Endothelial cell (in vitro differentiated cells): ENCODE measurements around the gene GET3. TPM values are rescaled to one million over a fixed set of nuclear protein-coding genes. Genes with fewer than 3 reads are reported as not detected.

Experiments used
- DNase-seq: peaks from one replicate; pipeline ENCODE4 v3.0.0; 2021; ENCODE audit warnings: low spot score
- H3K27ac Mint-ChIP-seq: one replicate; pipeline ENCODE4 v1.8.0; 2021; ENCODE audit warnings: mixed read lengths, inconsistent platforms; ENCODE audit not compliant: unreplicated experiment
- H3K27me3 Mint-ChIP-seq: one replicate; pipeline ENCODE4 v1.8.0; 2021; ENCODE audit warnings: mild to moderate bottlenecking, moderate library complexity, mixed read lengths, inconsistent platforms; ENCODE audit not compliant: unreplicated experiment
- H3K36me3 Mint-ChIP-seq: one replicate; pipeline ENCODE4 v1.8.0; 2021; ENCODE audit warnings: mild to moderate bottlenecking, low read depth, mixed read lengths, inconsistent platforms; ENCODE audit not compliant: unreplicated experiment
- H3K4me1 Mint-ChIP-seq: one replicate; pipeline ENCODE4 v1.8.0; 2021; ENCODE audit warnings: mild to moderate bottlenecking, mixed read lengths, inconsistent platforms; ENCODE audit not compliant: unreplicated experiment
- H3K4me3 Mint-ChIP-seq: one replicate; pipeline ENCODE4 v1.8.0; 2021; ENCODE audit warnings: mild to moderate bottlenecking, mixed read lengths, inconsistent platforms; ENCODE audit not compliant: unreplicated experiment
- H3K9me3 Mint-ChIP-seq: one replicate; pipeline ENCODE4 v1.8.0; 2021; ENCODE audit warnings: mixed read lengths, inconsistent platforms; ENCODE audit not compliant: unreplicated experiment
- total RNA-seq: library from RNA; stranded (reverse); fragmentation: NEBNext Ultra II Directional; extraction: Animal tissue kit (Norgen Biotek cat#: 25700); gene quantifications from one replicate; pipeline ENCODE4 v1.2.1, GENCODE V29; 2021; ENCODE audit not compliant: unreplicated experiment
- TF ChIP-seq, protein P1 (sequence below): fragments of 200-600 bp; sonication (generic); IDR thresholded peaks from one replicate; pipeline ENCODE4 v1.5.0; 2021; ENCODE audit warnings: antibody characterized with exemption; ENCODE audit not compliant: unreplicated experiment

Gene GET3
- total RNA-seq, 1 donor from 2014 or later = 77.9 TPM

GRCh38 chr19:12715929-12716328 lies 21.4 kb upstream of the GET3 start:
- TF ChIP-seq, protein P1, sequence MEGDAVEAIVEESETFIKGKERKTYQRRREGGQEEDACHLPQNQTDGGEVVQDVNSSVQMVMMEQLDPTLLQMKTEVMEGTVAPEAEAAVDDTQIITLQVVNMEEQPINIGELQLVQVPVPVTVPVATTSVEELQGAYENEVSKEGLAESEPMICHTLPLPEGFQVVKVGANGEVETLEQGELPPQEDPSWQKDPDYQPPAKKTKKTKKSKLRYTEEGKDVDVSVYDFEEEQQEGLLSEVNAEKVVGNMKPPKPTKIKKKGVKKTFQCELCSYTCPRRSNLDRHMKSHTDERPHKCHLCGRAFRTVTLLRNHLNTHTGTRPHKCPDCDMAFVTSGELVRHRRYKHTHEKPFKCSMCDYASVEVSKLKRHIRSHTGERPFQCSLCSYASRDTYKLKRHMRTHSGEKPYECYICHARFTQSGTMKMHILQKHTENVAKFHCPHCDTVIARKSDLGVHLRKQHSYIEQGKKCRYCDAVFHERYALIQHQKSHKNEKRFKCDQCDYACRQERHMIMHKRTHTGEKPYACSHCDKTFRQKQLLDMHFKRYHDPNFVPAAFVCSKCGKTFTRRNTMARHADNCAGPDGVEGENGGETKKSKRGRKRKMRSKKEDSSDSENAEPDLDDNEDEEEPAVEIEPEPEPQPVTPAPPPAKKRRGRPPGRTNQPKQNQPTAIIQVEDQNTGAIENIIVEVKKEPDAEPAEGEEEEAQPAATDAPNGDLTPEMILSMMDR = no peak
- Mint-ChIP-seq H3K27ac (no peak overlapping the region), H3K36me3 (peaks cover 37% of the 10 kb centered on the region), H3K27me3 (peaks cover 7% of the 10 kb centered on the region), H3K9me3 (no peaks in the 10 kb centered on the region), H3K4me3 (peak overlapping the region; percentile 67), H3K4me1 (peaks cover 4% of the 10 kb centered on the region)
- no peak for DNase-seq

- H3K27me3 Mint-ChIP-seq = peaks cover 18% of the 10 kb centered on the region
- TF ChIP-seq, protein P1 = no peak
- peaks cover 18% of the 10 kb centered on the region for H3K36me3 Mint-ChIP-seq
- H3K27ac Mint-ChIP-seq = peak overlapping the region; percentile 34
- no peaks in the 10 kb centered on the region for H3K9me3 Mint-ChIP-seq
- H3K4me3 Mint-ChIP-seq = peak overlapping the region; percentile 75
- DNase-seq = no peak
- H3K4me1 Mint-ChIP-seq = peaks cover 27% of the 10 kb centered on the region
Measured at GRCh38 chr19:12720296-12720695, 17.0 kb upstream of the GET3 start.

DNA sequence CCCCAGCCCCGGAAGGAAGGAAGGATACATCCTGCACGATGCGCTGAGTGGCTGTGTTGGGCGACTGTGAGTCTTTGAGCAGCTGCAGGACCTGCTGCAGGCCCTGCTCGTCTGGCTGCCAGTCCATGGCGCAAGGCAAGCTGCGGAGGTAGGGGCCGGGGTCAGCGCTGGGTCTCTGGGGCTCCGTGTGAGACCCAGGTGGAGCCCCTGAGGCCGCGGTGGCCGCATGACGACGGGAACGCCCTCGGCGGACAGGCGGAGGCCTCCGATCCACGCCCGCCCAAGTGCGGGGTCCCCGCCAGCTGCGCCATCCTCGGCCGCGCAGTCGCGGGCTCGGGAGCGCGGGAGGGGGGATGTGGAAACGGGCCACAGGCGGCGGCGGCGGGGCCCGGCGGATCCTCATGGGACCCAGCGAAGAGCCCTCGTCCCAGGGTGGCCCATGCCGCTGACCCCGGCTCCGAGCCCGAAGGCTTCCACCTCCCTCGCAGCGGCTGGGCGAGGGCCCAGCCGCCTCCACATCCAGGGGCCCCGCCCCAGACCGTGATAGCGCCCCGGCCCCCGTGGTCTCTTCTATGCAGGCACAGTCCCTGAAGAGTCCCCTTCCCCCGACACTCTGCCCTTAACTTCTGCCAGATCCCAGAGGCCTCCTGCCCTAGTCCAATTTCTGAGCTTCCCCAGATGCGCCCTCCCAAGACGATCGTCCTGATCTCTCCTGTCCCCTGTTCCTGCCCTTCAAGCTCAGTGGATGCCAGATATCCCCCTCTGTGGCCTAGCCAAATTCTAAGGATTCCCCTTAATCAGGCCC lies 16.2 kb upstream of the GET3 start:
- no peaks in the 10 kb centered on the region for H3K9me3 Mint-ChIP-seq
- H3K27me3 Mint-ChIP-seq = peaks cover 15% of the 10 kb centered on the region
- TF ChIP-seq, protein P1 = no peak
- DNase-seq = no peak
- H3K4me1 Mint-ChIP-seq = peaks cover 27% of the 10 kb centered on the region
- H3K36me3 Mint-ChIP-seq = peaks cover 14% of the 10 kb centered on the region
- H3K4me3 Mint-ChIP-seq = peak overlapping the region; percentile 98
- peak overlapping the region; percentile 96 for H3K27ac Mint-ChIP-seq

DNA sequence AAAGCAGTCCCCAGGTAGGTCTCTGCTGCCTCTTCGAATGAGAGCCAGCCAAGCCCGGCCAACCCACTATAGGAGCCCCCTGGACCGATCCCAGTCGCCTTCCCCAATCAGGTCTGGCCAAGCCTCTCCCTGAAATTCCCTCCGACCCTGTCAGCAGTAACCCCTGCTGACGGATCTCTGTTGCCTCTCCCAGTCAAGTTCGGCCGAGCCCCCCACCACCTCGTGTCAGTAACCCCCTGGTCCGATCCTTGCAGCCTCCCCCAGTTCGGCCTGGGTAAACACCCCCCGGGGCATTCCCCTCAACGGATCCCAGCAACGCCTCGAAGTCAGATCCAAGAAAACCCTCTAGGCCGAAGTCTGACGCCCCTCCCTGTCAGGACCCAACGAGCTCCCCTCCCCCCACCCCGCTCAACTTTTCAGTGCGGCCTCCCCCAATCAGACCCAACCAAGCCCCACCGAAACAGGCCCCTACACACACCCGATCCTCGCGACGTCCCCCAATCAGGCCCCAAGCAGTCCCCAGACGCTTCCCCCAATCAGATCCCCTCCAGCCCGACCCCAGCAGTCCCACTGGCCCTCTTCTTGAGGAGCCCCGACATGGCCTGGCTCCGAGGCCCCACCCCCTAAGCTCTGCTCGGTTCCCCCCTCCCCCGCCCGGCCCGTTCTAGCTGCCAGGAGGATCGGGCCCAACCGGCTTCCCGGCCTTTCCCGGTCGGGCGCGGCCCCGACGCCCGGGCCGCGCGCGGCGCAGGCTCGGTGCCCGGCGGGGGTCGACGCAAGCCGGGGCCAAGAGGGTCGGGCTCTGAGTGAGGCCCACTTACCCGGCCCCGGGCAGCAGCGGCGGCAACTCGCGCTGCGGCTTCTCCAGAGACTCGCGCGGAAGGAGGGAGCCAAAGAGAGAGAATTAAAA lies 15.4 kb upstream of the GET3 start:
- Mint-ChIP-seq H3K36me3 (peaks cover 11% of the 10 kb centered on the region), H3K27ac (peak overlapping the region; percentile 96), H3K27me3 (peaks cover 15% of the 10 kb centered on the region), H3K4me3 (peak overlapping the region; percentile 98), H3K4me1 (peaks cover 27% of the 10 kb centered on the region), H3K9me3 (no peaks in the 10 kb centered on the region)
- TF ChIP-seq, protein P1 = no peak
- DNase-seq = peak; percentile 68
